ENCODE data around the gene ELOA2.
"Not testable (repeated sequence)": the region's sequence is repeated elsewhere in the genome, so short reads cannot be mapped to it uniquely, and the experiment has no call there.

DNA sequence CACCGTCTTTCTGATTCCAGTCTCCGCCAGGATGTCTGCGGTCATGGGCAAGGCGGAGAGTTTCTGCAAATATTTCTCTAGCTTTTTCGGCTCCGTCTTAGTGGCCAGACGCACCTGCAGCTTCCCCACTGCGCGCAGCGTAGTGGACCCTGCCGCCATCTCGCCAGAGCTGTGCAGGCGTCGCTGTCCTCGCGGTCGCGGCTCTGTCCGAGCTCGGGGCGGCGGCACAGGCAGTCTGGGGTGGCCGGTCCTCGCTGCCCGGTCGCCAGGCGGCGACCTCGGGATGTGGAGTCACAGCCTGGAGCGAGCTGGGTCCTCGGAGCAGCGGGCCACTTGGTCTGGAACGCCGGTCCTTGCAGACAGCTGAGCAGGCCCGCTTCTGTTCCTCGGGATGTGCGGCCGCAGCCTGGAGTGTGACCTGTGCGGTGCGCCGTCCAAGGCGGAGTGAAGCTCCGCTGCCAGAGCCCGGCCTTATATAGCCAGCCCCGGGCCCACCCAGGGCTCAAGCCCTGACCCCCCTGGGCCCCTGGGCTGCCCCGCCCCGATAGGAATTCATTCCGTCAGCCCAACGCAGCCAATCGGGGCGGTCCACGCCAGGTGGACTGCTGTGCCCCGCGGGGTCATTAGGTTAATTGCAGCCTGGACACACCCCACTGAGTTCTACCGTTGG is 5.6 kb downstream of the ELOA2 start:
- TF ChIP-seq POLR2A, EP300, POLR2AphosphoS5 (IDR thresholded peaks at IDR 0.05): not testable (repeated sequence)
- TF ChIP-seq, protein P1, sequence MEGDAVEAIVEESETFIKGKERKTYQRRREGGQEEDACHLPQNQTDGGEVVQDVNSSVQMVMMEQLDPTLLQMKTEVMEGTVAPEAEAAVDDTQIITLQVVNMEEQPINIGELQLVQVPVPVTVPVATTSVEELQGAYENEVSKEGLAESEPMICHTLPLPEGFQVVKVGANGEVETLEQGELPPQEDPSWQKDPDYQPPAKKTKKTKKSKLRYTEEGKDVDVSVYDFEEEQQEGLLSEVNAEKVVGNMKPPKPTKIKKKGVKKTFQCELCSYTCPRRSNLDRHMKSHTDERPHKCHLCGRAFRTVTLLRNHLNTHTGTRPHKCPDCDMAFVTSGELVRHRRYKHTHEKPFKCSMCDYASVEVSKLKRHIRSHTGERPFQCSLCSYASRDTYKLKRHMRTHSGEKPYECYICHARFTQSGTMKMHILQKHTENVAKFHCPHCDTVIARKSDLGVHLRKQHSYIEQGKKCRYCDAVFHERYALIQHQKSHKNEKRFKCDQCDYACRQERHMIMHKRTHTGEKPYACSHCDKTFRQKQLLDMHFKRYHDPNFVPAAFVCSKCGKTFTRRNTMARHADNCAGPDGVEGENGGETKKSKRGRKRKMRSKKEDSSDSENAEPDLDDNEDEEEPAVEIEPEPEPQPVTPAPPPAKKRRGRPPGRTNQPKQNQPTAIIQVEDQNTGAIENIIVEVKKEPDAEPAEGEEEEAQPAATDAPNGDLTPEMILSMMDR (IDR thresholded peaks at IDR 0.05): not testable (repeated sequence)

Data from stomach (tissue), 4 donors.